H9 (cell line): Measurements from ENCODE around the gene CD248. TPM values are rescaled to one million over a fixed set of nuclear protein-coding genes. Genes with fewer than 3 reads are reported as not detected.

ENCODE experiments used
- DNase-seq: peaks from one replicate; pipeline ENCODE4 v3.0.0-alpha.2; 2017
- H2AFZ ChIP-seq: one replicate; pipeline ENCODE4 v1.6.1; 2013; ENCODE audit warnings: mild to moderate bottlenecking, low read length, control low read depth, moderate library complexity
- H2AK5ac ChIP-seq: 2 replicates; pipeline ENCODE4 v1.6.1; 2013; ENCODE audit warnings: low read length, control low read depth, mixed read lengths; ENCODE audit not compliant: insufficient read length
- H2BK120ac ChIP-seq: one replicate; pipeline ENCODE4 v1.6.1; 2013; ENCODE audit warnings: low read depth, mild to moderate bottlenecking, low read length, control low read depth, inconsistent platforms; ENCODE audit not compliant: poor library complexity, severe bottlenecking
- H2BK12ac ChIP-seq: 2 replicates; pipeline ENCODE4 v1.6.1; 2013; ENCODE audit warnings: low read length, control low read depth, mixed read lengths, low read depth; ENCODE audit not compliant: insufficient read length
- H2BK15ac ChIP-seq: 2 replicates; pipeline ENCODE4 v1.6.1; 2013; ENCODE audit warnings: low read depth, low read length, control low read depth
- H2BK20ac ChIP-seq: one replicate; pipeline ENCODE4 v1.6.1; 2013; ENCODE audit warnings: low read depth, mild to moderate bottlenecking, low read length, control low read depth, inconsistent platforms; ENCODE audit not compliant: poor library complexity, severe bottlenecking
- H2BK5ac ChIP-seq: 2 replicates; pipeline ENCODE4 v1.6.1; 2013; ENCODE audit warnings: low read length, control low read depth, mixed read lengths; ENCODE audit not compliant: insufficient read length
- H3K14ac ChIP-seq: 2 replicates; pipeline ENCODE4 v1.6.1; 2013; ENCODE audit warnings: low read length, control low read depth; ENCODE audit not compliant: insufficient read depth
- H3K18ac ChIP-seq: 2 replicates; pipeline ENCODE4 v1.6.1; 2013; ENCODE audit warnings: low read depth, mild to moderate bottlenecking, mixed read lengths, low read length, control low read depth; ENCODE audit not compliant: insufficient read length
- H3K23ac ChIP-seq: 2 replicates; pipeline ENCODE4 v1.6.1; 2013; ENCODE audit warnings: low read length, control low read depth, mixed read lengths, low read depth; ENCODE audit not compliant: insufficient read length
- H3K23me2 ChIP-seq: 2 replicates; pipeline ENCODE4 v1.6.1; 2013; ENCODE audit warnings: low read depth, mild to moderate bottlenecking, mixed read lengths, low read length, control low read depth; ENCODE audit not compliant: insufficient read length, poor library complexity, severe bottlenecking
- H3K27ac ChIP-seq: 2 replicates; pipeline ENCODE4 v1.5.1; 2013; ENCODE audit warnings: low read length, control low read depth, mixed read lengths, low read depth; ENCODE audit not compliant: insufficient read length
- H3K27me3 ChIP-seq: 2 replicates; pipeline ENCODE4 v1.6.1; 2013; ENCODE audit warnings: low read length, control low read depth, inconsistent platforms; ENCODE audit not compliant: insufficient read depth
- H3K4ac ChIP-seq: 2 replicates; pipeline ENCODE4 v1.6.1; 2013; ENCODE audit warnings: low read depth, mild to moderate bottlenecking, control low read depth, inconsistent platforms, low read length, moderate library complexity
- H3K4me1 ChIP-seq: 2 replicates; pipeline ENCODE4 v1.6.1; 2013; ENCODE audit warnings: low read length, control low read depth, inconsistent platforms; ENCODE audit not compliant: insufficient read depth
- H3K4me2 ChIP-seq: 2 replicates; pipeline ENCODE4 v1.6.1; 2013; ENCODE audit warnings: low read length, control low read depth, mixed read lengths; ENCODE audit not compliant: insufficient read length, insufficient read depth
- H3K56ac ChIP-seq: 2 replicates; pipeline ENCODE4 v1.6.1; 2013; ENCODE audit warnings: low read depth, mild to moderate bottlenecking, mixed read lengths, low read length, control low read depth; ENCODE audit not compliant: insufficient read length
- H3K79me1 ChIP-seq: 2 replicates; pipeline ENCODE4 v1.6.1; 2013; ENCODE audit warnings: low read depth, mild to moderate bottlenecking, moderate library complexity, low read length, control low read depth, inconsistent platforms; ENCODE audit not compliant: insufficient read depth, poor library complexity, severe bottlenecking
- H3K79me2 ChIP-seq: 2 replicates; pipeline ENCODE4 v1.6.1; 2013; ENCODE audit warnings: low read length, control low read depth, inconsistent platforms; ENCODE audit not compliant: insufficient read depth
- H3K9ac ChIP-seq: 2 replicates; pipeline ENCODE4 v1.6.1; 2013; ENCODE audit warnings: low read length, control low read depth, mixed read lengths; ENCODE audit not compliant: insufficient read length; ENCODE audit errors: extremely low read depth
- H3K9me3 ChIP-seq: one replicate; pipeline ENCODE4 v1.6.1; 2013; ENCODE audit warnings: low read depth, low read length, inconsistent platforms; ENCODE audit not compliant: control insufficient read depth
- H3T11ph ChIP-seq: one replicate; pipeline ENCODE4 v1.6.1; 2013; ENCODE audit warnings: mild to moderate bottlenecking, low read length, control low read depth, inconsistent platforms
- H4K20me1 ChIP-seq: one replicate; pipeline ENCODE4 v1.6.1; 2013; ENCODE audit not compliant: control insufficient read depth, insufficient read length, insufficient read depth
- H4K5ac ChIP-seq: 2 replicates; pipeline ENCODE4 v1.6.1; 2013; ENCODE audit warnings: low read depth, mild to moderate bottlenecking, mixed read lengths, low read length, control low read depth; ENCODE audit not compliant: insufficient read length
- H4K8ac ChIP-seq: replicated peaks from 2 replicates; pipeline ENCODE4 v1.6.1; 2013; ENCODE audit warnings: low read length, control low read depth, mixed read lengths, low read depth; ENCODE audit not compliant: insufficient read length
- H4K91ac ChIP-seq: 2 replicates; pipeline ENCODE4 v1.6.1; 2013; ENCODE audit warnings: low read depth, mild to moderate bottlenecking, moderate library complexity, mixed read lengths, low read length, control low read depth; ENCODE audit not compliant: insufficient read length
- H3K27ac Mint-ChIP-seq, 3 experiments: 2 replicates in 2 of 3; 3 replicates in 1 of 3; pipeline ENCODE4 v1.8.0; 2020 to 2021; ENCODE audit warnings: mixed read lengths in 3 of 3, mild to moderate bottlenecking in 1 of 3, moderate library complexity in 1 of 3
- H3K27me3 Mint-ChIP-seq: 2 replicates; pipeline ENCODE4 v1.8.0; 2021; ENCODE audit warnings: low read depth, mild to moderate bottlenecking, moderate library complexity, mixed read lengths
- H3K36me3 Mint-ChIP-seq, 3 experiments: 2 replicates in 2 of 3; 3 replicates in 1 of 3; pipeline ENCODE4 v1.8.0; 2020 to 2021; ENCODE audit warnings: low read depth in 3 of 3, mixed read lengths in 3 of 3; ENCODE audit not compliant: insufficient read depth in 1 of 3
- H3K4me1 Mint-ChIP-seq, 2 experiments: 2 replicates each; pipeline ENCODE4 v1.8.0; 2020; ENCODE audit warnings: mixed read lengths in 2 of 2
- H3K4me3 Mint-ChIP-seq, 2 experiments: 2 replicates in 1 of 2; 3 replicates in 1 of 2; pipeline ENCODE4 v1.8.0; 2020 to 2021; ENCODE audit warnings: mild to moderate bottlenecking in 2 of 2, mixed read lengths in 2 of 2, moderate library complexity in 1 of 2
- H3K9me3 Mint-ChIP-seq, 2 experiments: 2 replicates in 1 of 2; 3 replicates in 1 of 2; pipeline ENCODE4 v1.8.0; 2020; ENCODE audit warnings: mild to moderate bottlenecking in 2 of 2, mixed read lengths in 2 of 2, moderate library complexity in 1 of 2
- CTCF ChIP-seq: fragments of 200-600 bp; sonication (generic); conservative IDR thresholded peaks from 3 replicates; pipeline ENCODE4 v1.8.0; 2021; ENCODE audit warnings: antibody characterized with exemption, mild to moderate bottlenecking
- WGBS: extraction: QIAGEN DNeasy Blood & Tissue Kit; methylation state at CpG from one replicate; pipeline ENCODE4 v1.1.7; 2013; ENCODE audit warnings: missing lambda C conversion rate, low lambda C conversion rate, mixed read lengths; ENCODE audit not compliant: insufficient read length; ENCODE audit errors: extremely low coverage; 5-methylcytosine and 5-hydroxymethylcytosine counted together
- total RNA-seq: library from RNA; stranded (reverse); gene quantifications from 2 replicates; pipeline ENCODE4 v1.2.1, GENCODE V29; 2021

The CD248 gene
- total RNA-seq, 1 experiment from 2014 or later, result 1.5 TPM

- H3K9me3 ChIP-seq, result no peaks in the 10 kb centered on the region
- Mint-ChIP-seq H3K36me3 (peaks cover 2 to 19% (median 12%) of the 10 kb centered on the region in 3 experiments; a peak in 5 of 7 replicates), H3K4me3 (peak overlapping the region; percentile 47 to 83), H3K9me3 (no peaks in the 10 kb centered on the region), H3K27ac (no peak overlapping the region; a peak in 2 of 7 replicates), H3K4me1 (peaks cover 20 to 21% of the 10 kb centered on the region in 2 experiments), H3K27me3 (peaks cover 4% of the 10 kb centered on the region)
- H3K4ac ChIP-seq, result no peak overlapping the region
- H3K4me2 ChIP-seq, result peak overlapping the region; percentile 30
- H3K9ac ChIP-seq, result no peak overlapping the region
- H3K56ac ChIP-seq, result no peak overlapping the region
- TF ChIP-seq CTCF, result no peak
- no peak overlapping the region for H2BK15ac ChIP-seq
- no peaks in the 10 kb centered on the region for H3K23me2 ChIP-seq
- no peak overlapping the region for H2BK12ac ChIP-seq
- H2BK120ac ChIP-seq, result no peak overlapping the region
- no peak overlapping the region; the same call in 1 of the 2 replicates for H3K14ac ChIP-seq
- H4K20me1 ChIP-seq, result no peaks in the 10 kb centered on the region
- no peak for DNase-seq
- H3K23ac ChIP-seq, result no peak overlapping the region
- peak overlapping the region; percentile 65 for H3K18ac ChIP-seq
- H2AFZ ChIP-seq, result no peak overlapping the region
- WGBS, result no CpG with 5 or more reads among the region's 42 CpGs
- no peak overlapping the region for H4K91ac ChIP-seq
- no peaks in the 10 kb centered on the region for H3K4me1 ChIP-seq
- no peaks in the 10 kb centered on the region for H3K79me2 ChIP-seq
- H3K27me3 ChIP-seq, result no peaks in the 10 kb centered on the region; the same call in 1 of the 2 replicates
- no peak overlapping the region for H2BK5ac ChIP-seq
- no peak overlapping the region for H4K5ac ChIP-seq
- no peak overlapping the region for H2BK20ac ChIP-seq
- no peak overlapping the region for H2AK5ac ChIP-seq
- H3T11ph ChIP-seq, result no peak overlapping the region
- no peak overlapping the region for H3K27ac ChIP-seq
- no peak overlapping the region for H4K8ac ChIP-seq
- H3K79me1 ChIP-seq, result no peaks in the 10 kb centered on the region
These were observed 18.0 kb upstream of the CD248 start for GRCh38 chr11:66334605-66335442.
